Measurements from ENCODE around the gene PAK5.

- no peak for TF ChIP-seq CTCF (conservative IDR thresholded peaks at IDR 0.05 in 1 of 2, IDR thresholded peaks at IDR 0.05 in 1 of 2; ENCODE audit: low read depth in 1 of 2, low read length in 2 of 2)
- no peak for TF ChIP-seq EZH2 (IDR thresholded peaks at IDR 0.05; ENCODE audit: low read length, missing control alignments)
Observed at GRCh38 chr20:9831032-9831431, 7.8 kb downstream of the PAK5 start.
